OCI-LY1 (cell line): ENCODE data around the gene GRM7.

Experiments used
- H2AFZ ChIP-seq: fragments of 200-600 bp; sonication (generic), shearing (Covaris generic); 2 replicates; pipeline ENCODE4 v1.6.0; 2014; ENCODE audit warnings: antibody characterized with exemption, mild to moderate bottlenecking, low read length
- H3F3A ChIP-seq: fragments of 200-600 bp; sonication (generic), shearing (Covaris generic); 2 replicates; pipeline ENCODE4 v1.6.0; 2014; ENCODE audit warnings: mild to moderate bottlenecking, antibody characterized with exemption, low read length, moderate library complexity; ENCODE audit not compliant: insufficient read depth
- H3K27ac ChIP-seq: fragments of 200-600 bp; sonication (generic); 2 replicates; pipeline ENCODE4 v1.5.1; 2014; ENCODE audit warnings: low read length, mixed run types, mild to moderate bottlenecking, low read depth; ENCODE audit not compliant: poor library complexity, severe bottlenecking
- H3K27me3 ChIP-seq: fragments of 200-600 bp; sonication (generic); 2 replicates; pipeline ENCODE4 v1.6.0; 2014; ENCODE audit warnings: antibody characterized with exemption, mild to moderate bottlenecking, low read length, moderate library complexity; ENCODE audit not compliant: insufficient read depth
- H3K36me3 ChIP-seq: fragments of 200-600 bp; sonication (generic); 2 replicates; pipeline ENCODE4 v1.6.1; 2014; ENCODE audit warnings: mild to moderate bottlenecking, antibody characterized with exemption, low read length, moderate library complexity, mixed read lengths; ENCODE audit not compliant: insufficient read depth
- H3K4me1 ChIP-seq: fragments of 200-600 bp; sonication (generic); 2 replicates; pipeline ENCODE4 v1.5.1; 2014; ENCODE audit warnings: mild to moderate bottlenecking, low read length, moderate library complexity; ENCODE audit not compliant: insufficient read depth, severe bottlenecking
- H3K4me2 ChIP-seq: fragments of 200-600 bp; sonication (generic), shearing (Covaris generic); 2 replicates; pipeline ENCODE4 v1.6.1; 2014; ENCODE audit warnings: low read length
- H3K4me3 ChIP-seq: fragments of 200-600 bp; sonication (generic); 2 replicates; pipeline ENCODE4 v1.5.1; 2014; ENCODE audit warnings: low read length, low read depth, mild to moderate bottlenecking, mixed read lengths; ENCODE audit not compliant: poor library complexity, severe bottlenecking
- H3K79me2 ChIP-seq: fragments of 200-600 bp; shearing (Covaris generic); 2 replicates; pipeline ENCODE4 v1.6.1; 2016; ENCODE audit warnings: mixed run types, low read length, mixed read lengths; ENCODE audit not compliant: insufficient read depth
- H3K9ac ChIP-seq: fragments of 200-600 bp; sonication (generic), shearing (Covaris generic); 2 replicates; pipeline ENCODE4 v1.6.1; 2014; ENCODE audit warnings: mild to moderate bottlenecking, low read length, mixed read lengths
- H3K9me2 ChIP-seq: fragments of 200-600 bp; sonication (generic), shearing (Covaris generic); 2 replicates; pipeline ENCODE4 v1.6.1; 2014; ENCODE audit warnings: low read depth, mild to moderate bottlenecking, low read length, mixed read lengths
- H3K9me3 ChIP-seq: fragments of 200-600 bp; shearing (Covaris generic); 2 replicates; pipeline ENCODE4 v1.6.1; 2014; ENCODE audit warnings: low read length, mixed read lengths
- H4K20me1 ChIP-seq: fragments of 200-600 bp; sonication (generic), shearing (Covaris generic); 2 replicates; pipeline ENCODE4 v1.6.0; 2016; ENCODE audit warnings: mild to moderate bottlenecking, low read length; ENCODE audit not compliant: insufficient read depth
- CTCF ChIP-seq: fragments of 200-600 bp; sonication (generic), shearing (Covaris generic); IDR thresholded peaks from 2 replicates; pipeline ENCODE4 v1.5.1; 2017; ENCODE audit warnings: mild to moderate bottlenecking, antibody characterized with exemption, low read length, moderate library complexity, mixed read lengths
- EZH2 ChIP-seq: fragments of 200-600 bp; sonication (generic), shearing (Covaris generic); IDR thresholded peaks from 2 replicates; pipeline ENCODE4 v1.8.0; 2017; ENCODE audit warnings: borderline replicate concordance, mixed run types, mild to moderate bottlenecking, antibody characterized with exemption, low read length, moderate library complexity, mixed read lengths

The GRM7 gene

GRCh38 chr3:7573330-7573729 is 712.4 kb downstream of the GRM7 start:
- H3K79me2 ChIP-seq, result no peaks in the 10 kb centered on the region
- no peak overlapping the region for H3K4me3 ChIP-seq
- H3K27me3 ChIP-seq, result no peaks in the 10 kb centered on the region
- TF ChIP-seq EZH2 (no peak), CTCF (no peak)
- no peak overlapping the region for H3K4me2 ChIP-seq
- H3K9ac ChIP-seq, result no peak overlapping the region
- no peaks in the 10 kb centered on the region for H3K9me3 ChIP-seq
- no peaks in the 10 kb centered on the region for H3K36me3 ChIP-seq
- H2AFZ ChIP-seq, result no peak overlapping the region
- no peaks in the 10 kb centered on the region for H3K9me2 ChIP-seq
- H4K20me1 ChIP-seq, result no peaks in the 10 kb centered on the region
- no peaks in the 10 kb centered on the region for H3K4me1 ChIP-seq
- no peaks in the 10 kb centered on the region for H3F3A ChIP-seq
- no peak overlapping the region for H3K27ac ChIP-seq

- H3F3A ChIP-seq, result no peaks in the 10 kb centered on the region
- no peaks in the 10 kb centered on the region for H3K4me1 ChIP-seq
- no peaks in the 10 kb centered on the region for H3K9me2 ChIP-seq
- no peaks in the 10 kb centered on the region for H4K20me1 ChIP-seq
- no peak overlapping the region for H2AFZ ChIP-seq
- no peak overlapping the region for H3K27ac ChIP-seq
- H3K9me3 ChIP-seq, result no peaks in the 10 kb centered on the region
- no peak overlapping the region for H3K9ac ChIP-seq
- no peaks in the 10 kb centered on the region for H3K79me2 ChIP-seq
- H3K36me3 ChIP-seq, result no peaks in the 10 kb centered on the region
- no peak overlapping the region for H3K4me3 ChIP-seq
- TF ChIP-seq EZH2 (no peak), CTCF (no peak)
- H3K4me2 ChIP-seq, result no peak overlapping the region
- H3K27me3 ChIP-seq, result no peaks in the 10 kb centered on the region
Observed at GRCh38 chr3:7574435-7574834, 713.5 kb downstream of the GRM7 start.

GRCh38 chr3:7576071-7576470 is 715.2 kb downstream of the GRM7 start:
- Histone ChIP-seq H2AFZ (no peak overlapping the region), H3K4me1 (no peaks in the 10 kb centered on the region), H3K9ac (no peak overlapping the region), H3K4me2 (no peak overlapping the region), H3K27ac (no peak overlapping the region), H3K9me3 (no peaks in the 10 kb centered on the region), H4K20me1 (no peaks in the 10 kb centered on the region), H3K79me2 (no peaks in the 10 kb centered on the region), H3K9me2 (no peaks in the 10 kb centered on the region), H3K27me3 (no peaks in the 10 kb centered on the region), H3F3A (no peaks in the 10 kb centered on the region), H3K4me3 (no peak overlapping the region), H3K36me3 (no peaks in the 10 kb centered on the region)
- TF ChIP-seq CTCF (no peak), EZH2 (no peak)
